CD4-positive, alpha-beta T cell treated with Interleukin-4 for 1 hour (primary cell): Measurements from ENCODE around the gene FANCC.

Source experiments
- DNase-seq, 2 donors: peaks; one replicate each; pipeline ENCODE4 v3.0.0-alpha.2; 2020 to 2022

FANCC gene

DNA sequence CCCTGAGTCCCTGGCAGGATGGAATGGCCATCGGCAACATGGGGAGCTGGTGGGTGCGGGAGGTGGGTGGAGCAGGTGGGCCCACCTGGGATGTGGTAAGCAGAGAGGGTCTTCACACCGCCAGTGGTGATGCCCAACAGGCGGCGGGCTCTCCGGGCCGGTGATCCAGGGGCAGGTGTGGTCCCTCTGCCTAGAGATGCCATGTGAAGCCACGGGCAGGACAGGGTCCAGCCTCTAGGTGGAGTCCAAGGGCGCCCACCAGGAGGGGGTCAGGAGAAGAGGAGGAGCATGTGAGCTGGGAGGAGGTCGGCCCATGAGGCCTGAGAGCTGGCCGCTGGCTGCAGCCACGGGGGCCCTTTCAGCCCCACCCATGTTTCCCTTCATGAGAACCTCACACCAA, 221.1 kb downstream of the FANCC start:
- no peak for DNase-seq

DNA sequence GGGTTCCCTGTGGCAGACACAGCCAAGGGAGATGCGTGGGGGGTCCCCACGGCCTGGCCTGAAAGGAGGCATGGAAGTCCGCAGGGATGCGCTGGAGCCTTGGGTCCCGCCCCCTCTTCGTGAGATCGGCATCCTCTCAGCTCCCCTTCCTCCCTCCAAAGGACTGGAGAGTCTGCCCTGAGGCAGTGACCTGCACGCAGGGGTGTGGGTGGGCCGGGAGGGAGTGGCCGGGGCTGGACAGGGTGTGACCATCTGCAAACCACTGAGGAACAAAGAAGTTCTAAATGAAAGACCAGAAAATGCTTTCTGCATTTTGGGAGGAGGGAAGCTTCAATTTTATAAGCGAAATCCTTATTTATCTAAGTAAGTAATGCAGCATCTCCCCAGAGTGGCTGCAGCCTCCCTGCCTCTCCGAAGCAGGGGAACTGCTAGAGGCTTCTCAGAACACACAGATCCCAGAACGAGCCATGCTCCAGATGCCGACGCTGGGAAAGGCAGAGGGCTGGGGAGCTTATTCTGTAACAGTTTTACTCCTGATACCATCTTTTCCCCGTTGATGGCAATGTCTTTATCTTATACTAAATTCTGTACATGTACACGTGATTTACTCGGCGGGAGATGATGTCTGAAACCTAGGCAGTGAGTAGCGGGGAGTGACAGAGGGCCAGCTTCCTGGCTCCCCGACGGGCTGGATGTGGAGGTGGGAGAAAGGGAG, 221.7 kb downstream of the FANCC start:
- no peak for DNase-seq

- no peak for DNase-seq
Measured at GRCh38 chr9:95094002-95094401, 223.5 kb downstream of the FANCC start.

DNA sequence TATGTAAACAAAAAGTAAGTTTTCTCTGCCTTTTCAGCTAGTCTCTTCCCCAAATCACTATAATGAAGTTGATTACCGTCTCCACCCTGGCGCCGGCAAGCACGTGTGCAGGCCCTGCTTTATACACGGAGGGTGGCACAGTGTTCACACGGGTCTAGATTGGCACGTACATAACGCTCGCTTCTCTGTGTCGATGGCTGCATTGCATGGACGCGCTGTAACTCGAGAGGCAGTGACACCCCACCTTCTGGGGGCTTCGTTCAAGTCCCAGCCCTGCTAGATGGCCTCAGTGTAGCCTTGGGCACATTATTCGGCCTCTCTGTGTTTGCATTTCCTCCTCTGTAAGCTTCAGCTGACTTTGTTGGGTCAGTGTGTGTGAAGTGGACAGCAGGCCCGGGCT, 223.9 kb downstream of the FANCC start:
- no peak for DNase-seq

DNA sequence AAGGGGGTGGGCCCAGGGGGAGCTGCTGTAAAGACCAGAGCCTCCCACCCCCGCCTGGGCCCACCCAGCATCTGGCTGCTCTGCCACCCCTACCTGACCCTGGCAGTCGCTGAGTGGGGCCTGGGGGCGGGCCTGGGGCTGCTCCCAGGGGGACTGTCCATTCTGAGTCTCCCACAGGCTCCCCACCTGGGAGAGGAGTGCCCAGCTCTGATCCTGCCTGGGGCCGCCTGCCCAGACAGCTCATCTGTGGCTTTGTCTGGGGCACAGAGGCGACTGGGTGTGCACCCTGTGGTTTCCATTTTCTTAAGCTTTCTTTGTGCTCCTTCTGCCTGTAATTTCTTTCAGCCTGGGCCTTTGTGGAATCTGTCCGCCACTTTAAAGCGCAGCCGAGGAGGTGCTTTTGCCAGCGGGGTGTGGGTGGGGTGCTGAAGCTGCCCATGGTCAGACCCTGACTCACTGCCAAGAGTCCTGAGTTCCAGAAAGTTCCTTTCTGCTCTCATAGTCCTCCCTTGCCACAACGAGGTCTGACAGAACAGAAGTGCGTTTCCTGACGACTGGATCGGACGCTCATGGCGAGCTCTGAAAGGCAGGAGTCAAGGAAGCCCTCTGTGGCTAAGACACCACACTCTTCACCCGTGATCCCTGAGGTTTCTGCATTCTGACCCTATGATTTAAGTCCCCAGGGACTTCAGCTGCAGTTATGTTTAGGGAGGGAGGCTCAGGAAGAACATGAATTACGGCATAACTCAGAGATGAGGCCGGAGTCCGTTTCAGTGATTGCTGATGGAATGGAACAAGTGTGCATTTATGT, 225.0 kb downstream of the FANCC start:
- no peak for DNase-seq

- no peak for DNase-seq
Measured at GRCh38 chr9:95091601-95092261, 225.8 kb downstream of the FANCC start.

DNA sequence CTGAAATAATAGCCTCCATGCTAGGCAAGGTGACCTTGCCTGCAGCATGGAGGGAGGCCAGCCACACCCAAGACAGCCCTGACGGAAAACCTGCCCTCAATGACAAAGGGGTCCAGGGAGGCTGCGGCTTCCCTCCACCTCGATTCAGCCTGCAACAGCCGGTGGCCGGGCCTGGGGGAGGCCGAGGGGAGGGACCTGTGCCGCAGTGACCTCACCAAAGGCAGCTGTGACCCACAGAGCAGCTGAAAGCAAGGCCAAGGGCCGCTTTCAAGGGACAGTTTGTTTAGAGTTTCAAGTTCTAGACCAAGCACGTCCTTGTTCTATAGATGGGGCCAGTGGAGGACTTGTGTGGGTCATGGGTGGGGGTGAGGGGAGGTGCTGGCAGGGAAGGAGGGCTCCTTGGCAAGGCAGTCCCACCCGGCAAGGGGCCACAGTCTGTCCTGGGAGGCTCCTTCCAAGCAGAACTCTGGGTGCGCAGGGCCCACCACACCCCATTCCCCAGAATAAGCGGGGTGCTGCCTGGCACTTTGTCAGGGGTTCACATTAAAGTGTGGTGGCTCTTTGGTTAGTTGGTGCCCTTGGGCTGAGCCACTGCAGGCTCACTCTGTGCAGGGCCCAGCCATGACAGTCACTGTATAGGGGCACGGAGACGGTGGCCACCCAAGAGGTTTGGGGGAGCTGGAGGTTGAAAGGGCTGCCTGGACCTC, 226.5 kb downstream of the FANCC start:
- no peak for DNase-seq

DNA sequence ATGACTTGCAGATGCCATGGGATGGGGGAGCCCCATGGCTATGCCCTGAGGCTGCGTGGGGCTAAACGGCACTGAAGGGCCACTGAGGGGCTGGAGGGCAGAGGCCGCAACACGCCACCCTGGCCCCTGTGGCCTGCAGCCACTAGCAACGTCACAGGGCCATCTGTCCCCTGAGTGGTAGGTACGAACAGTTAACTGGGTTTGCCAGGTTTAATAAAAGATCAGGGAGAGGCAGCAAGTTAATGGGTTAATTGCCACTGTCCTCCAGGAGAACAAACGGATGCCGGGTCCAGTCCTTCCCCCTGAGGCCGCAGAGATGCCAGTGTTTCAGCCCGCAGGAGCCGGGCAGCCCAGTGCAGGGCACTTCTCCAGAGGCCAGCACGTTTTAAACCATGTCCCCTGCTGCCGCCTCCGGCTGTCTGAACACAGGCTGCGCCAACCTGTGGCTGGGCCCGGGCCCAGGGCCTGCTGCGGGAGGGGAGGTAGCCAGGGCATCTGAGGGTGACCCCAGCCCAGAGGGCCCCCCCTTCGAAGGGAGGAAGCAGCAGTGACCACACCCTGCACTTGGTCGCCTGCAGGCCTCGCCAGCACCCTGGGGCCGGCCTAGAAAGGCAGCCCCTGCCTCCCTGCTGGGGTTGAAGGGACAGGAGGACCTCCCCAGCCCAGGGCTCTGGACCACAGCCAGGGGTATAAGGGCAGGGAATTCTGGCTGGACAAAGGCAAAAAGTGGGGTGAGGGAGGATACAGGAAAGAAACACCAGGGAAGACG, 227.3 kb downstream of the FANCC start:
- no peak for DNase-seq

GRCh38 chr9:95089257-95090022, 228.1 kb downstream of the FANCC start:
- no peak for DNase-seq

- DNase-seq = no peak
Measured at GRCh38 chr9:95088421-95089161, 228.9 kb downstream of the FANCC start.

DNA sequence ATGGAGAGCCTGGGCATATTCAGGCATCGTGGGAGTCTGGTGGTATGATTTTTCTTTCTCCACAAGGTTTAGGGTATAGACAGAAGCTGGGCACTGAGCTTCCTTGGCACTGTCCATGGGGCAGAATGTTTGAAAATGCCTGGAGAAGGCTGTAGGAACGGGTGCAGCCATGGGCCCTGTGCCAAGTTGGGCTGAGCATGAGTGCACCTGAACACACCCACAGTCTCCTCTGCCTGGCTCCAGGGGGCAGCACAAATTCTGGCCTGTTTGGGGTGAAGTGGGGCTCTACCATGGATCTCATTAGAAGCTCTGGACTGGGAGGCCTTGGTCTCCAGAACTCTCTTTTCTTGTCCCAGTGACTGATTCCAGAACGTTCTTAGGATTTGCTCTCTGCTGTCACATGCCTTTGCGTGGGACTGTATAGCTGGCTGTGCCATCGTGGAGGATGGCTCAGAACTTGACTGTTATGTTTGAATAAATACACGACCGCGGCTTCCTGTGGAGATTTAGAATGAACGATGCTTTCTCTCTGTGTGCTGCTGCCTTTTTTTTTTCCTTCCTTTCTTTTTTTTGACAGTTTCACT, 229.8 kb downstream of the FANCC start:
- no peak for DNase-seq

DNA sequence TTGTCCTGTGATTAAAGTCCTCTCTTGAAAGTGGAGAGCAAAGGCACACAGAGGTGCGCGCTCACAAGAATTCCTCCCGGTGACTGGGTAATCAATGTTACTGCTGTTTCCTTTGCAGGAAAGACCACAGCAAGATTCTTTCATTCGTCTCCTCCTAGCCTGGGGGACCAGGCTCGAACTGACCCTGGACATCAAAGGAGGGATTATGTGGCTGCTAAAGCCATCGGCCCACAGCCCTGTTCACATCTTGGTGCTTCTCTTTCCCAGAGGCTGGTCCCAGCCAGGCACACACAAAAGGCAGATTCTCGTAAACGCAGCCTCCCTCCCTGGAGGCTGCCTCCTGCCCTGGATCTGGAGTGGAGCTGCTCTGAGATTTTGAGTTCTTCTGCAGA, 230.9 kb downstream of the FANCC start:
- DNase-seq = no peak

DNA sequence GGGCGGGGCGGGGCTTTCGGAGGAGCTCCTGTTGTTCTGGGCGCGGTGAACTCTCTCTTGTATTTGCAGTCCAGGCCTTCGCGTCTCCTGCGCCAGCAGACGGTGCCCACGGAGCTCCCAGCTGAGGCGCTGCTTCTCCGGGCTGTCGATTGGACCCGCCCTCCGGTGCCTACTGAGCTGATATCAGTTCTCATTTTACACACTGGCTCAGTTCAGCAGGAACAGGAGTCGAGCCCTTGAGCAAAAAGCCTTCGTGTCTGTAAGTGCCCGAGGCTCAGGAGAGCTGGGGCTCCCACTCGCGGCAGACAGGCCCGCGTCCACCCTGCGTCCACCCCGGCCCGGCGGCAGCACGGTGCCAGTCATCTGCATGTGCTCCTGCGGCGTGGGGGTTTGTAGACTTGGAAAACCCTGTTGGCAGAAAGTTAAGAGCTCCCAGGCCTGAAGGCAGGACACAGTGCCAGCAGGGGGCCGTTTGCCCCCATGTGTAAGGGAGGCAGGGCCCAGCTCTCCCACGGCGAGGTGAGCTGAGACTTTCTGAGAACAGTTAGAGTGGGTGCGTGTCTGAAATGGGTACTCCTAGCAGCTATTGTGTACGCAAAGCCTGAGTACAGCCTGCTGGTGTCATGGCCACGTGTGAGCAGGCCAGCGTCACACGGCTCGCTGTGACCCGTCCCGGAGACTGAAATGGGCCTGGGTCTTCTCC, 231.5 kb downstream of the FANCC start:
- no peak for DNase-seq

GRCh38 chr9:95085036-95085770, 232.3 kb downstream of the FANCC start:
- no peak for DNase-seq

GRCh38 chr9:95084254-95084934, 233.1 kb downstream of the FANCC start:
- DNase-seq = no peak

DNA sequence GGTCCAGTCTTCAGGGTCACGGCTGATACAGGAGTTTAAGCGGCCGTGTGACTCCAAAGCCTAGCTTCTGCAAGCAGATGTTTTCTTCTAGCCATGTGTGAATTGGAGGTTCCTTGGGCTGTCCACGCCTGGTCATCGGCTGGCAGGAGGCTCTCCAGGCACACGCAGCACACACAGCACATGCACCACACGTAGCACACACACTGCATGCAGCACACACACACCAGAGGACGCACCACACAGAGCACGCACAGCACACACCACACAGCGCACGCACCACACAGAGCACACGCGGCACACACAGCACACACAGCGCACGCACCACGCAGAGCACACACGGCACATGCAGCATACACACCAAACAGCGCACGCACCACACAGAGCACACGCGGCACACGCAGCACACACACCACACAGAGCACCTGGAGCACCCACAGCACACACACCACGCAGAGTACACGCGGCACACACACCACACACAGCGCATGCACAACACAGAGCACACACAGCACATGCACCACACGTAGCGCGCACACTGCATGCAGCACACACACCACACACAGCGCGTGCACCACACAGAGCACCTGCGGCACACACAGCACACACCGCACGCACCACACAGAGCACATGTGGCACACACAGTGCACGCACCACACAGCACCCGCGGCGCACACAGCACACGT, 234.3 kb downstream of the FANCC start:
- DNase-seq = no peak

- DNase-seq = no peak
Measured at GRCh38 chr9:95082401-95083084, 235.0 kb downstream of the FANCC start.
